H54 (cell line): ENCODE measurements around the gene ARID5B.
A peak's percentile ranks its signal among the peaks of the same experiment; 100 is the strongest.

Experiments used
- DNase-seq: peaks from one replicate; pipeline ENCODE4 v3.0.0; 2011; ENCODE audit warnings: low spot score, mixed read lengths; ENCODE audit not compliant: insufficient read length
- FAIRE-seq: peaks from 3 replicates; lab custom pipeline; 2011; peaks lifted over from hg19 to GRCh38; lab: Jason Lieb, UNC
- POLR2A ChIP-seq: IDR thresholded peaks from 2 replicates; pipeline ENCODE4 v1.6.1; 2011; ENCODE audit warnings: low read depth, mild to moderate bottlenecking, low read length

Gene ARID5B

DNA sequence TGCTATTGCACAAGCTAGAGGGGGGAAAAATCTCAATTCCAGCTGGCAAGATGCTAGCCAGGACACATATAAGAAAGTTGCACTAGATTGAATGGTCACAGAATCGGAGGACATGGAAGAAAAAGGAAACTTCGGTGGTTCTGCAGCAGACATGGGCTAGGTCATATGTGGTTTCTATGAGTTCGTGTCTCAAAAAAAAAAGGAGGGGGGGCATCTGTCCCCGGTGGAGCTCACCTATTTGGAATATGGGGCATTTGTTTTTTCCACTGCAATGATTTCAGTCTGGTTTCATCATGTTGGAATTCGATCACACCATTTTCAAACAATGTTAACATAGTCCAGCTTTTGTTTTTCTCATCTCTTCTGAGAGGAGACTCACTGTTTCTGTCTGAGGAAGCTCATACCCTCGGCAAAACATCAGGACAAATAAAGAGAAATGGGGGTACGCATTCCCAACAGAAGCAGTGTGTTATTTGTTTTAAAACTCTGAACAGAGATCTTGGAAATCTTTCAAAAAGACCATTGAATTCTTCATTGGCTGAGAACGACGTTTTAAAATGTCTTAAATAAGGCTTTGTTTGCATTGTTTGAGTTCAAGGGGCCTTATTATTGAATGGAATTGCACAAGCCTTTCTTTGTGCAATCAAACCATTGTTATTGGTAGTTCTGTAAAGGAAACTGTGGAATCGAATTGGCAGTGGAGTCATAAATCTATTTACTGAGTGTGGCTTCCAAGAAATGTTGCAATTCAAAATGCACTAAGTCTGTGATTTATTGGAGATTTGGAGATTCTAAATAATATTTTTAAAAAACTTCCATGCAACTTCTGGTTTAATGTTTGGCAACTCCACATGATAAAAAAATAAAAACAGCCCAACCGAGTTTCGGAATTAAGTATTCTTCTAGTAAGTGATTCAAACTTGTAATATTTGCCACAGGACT lies 194.0 kb downstream of the ARID5B start:
- DNase-seq (no peak), FAIRE-seq (peak; percentile 64)
- TF ChIP-seq POLR2A, result no peak

DNA sequence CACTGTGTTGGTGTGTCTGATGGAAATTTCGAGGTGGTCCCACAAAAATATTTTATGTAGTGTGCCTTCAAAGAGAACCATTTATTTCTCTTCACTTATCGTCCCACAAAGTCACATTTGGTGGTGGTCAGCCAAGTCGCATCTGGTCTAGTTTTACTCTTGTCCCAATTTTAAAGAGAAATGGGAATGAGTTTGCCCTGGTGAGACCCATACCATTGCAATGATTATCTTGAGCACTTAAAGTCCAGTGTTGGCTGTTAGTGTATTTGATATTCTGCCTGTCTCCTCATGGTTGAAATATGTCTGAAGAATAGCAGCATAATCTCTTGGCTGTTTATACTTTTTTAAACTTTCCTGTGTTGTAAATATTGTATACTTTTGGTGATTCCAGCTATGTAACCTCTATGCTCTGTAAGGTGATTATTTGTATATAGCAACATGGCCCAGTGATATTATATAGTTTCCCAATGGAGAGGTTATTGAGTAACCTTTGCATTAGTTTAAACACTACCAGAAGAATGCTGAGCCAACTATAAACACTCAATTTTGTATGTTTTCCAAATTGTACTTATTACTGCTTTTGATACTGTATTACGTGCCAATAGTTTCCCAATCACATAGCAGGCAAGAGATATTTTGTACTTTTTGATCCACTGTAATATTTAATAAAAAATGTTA lies 194.9 kb downstream of the ARID5B start:
- no peak for TF ChIP-seq POLR2A
- FAIRE-seq (no peak), DNase-seq (no peak)

DNA sequence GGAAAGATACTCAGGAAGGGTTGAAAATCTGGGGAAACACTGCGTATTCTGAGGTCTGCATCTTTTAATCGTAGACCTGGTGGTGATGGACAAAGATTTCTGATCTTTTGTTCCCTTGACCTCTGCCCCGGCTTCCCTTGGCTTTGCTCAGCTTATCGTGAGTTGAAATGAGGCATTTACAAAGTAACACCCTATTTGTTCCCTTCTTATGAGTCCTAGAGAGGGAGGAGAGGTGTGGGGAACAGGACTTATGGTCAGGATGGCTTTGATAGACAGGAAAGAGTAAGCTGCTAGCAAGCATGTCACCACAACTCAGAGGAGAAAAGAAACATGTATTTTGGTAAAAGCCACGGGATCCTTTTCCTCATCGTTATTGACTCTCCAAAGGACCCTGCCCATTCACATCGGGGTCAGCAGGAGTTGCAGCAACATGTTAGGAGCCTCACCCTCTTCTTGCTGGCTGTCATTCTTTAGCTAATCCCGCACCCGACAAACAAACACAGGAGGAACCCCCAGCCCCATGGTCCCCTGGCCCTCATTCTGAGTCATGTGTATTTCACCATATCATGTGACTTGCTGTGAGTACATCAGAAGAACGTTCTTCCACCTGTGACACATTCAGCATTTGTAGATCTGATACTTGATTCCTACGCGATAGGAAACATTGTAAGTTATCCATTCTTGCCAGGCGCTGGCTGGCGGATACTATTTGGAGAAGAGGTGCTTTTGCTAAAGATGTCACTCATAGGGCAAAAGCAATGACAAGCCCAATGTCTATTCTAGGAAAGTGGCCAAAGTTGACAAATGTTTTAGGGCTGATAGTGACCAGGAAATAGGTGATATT lies 197.0 kb downstream of the ARID5B start:
- FAIRE-seq (no peak), DNase-seq (no peak)
- TF ChIP-seq POLR2A, result no peak

DNA sequence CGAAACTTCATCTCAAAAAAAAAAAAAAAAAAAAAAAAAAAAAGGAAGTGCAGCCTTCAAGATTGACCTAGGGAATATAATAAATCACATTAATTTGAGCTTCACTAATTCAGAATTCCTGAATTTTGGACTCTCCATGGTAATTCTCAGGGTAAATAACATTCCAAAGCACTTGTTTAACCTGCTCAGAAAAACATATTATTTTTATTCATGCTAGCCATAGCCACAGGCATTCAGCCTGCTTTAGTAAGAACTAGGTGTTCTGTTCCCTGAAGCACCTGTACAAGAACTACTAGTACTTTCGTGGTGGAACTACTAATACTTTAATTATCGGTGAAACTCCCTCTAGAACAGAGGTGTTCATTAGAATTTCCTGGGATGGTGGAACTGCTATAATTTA lies 197.8 kb downstream of the ARID5B start:
- FAIRE-seq (no peak), DNase-seq (no peak)
- no peak for TF ChIP-seq POLR2A

DNA sequence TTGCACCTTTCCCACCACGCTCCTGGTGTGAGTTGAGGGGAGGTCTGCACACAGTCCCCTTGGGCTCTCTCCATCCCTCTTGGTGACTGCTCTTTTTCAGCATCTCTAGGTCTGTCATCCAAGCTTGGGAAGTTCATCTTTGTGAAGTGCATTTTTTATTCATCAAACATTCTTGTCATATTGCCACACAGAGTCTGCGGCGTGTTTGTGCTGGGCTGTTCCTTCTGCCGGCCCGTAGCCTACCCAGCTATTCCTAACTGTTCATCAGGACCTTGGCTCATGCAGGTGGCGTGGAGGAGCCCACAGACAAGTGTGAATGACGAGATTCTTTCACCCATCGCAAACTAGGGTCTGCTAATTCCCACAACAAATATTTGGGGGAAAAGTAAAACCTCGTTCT lies 202.4 kb downstream of the ARID5B start:
- FAIRE-seq (no peak), DNase-seq (no peak)
- no peak for TF ChIP-seq POLR2A

DNA sequence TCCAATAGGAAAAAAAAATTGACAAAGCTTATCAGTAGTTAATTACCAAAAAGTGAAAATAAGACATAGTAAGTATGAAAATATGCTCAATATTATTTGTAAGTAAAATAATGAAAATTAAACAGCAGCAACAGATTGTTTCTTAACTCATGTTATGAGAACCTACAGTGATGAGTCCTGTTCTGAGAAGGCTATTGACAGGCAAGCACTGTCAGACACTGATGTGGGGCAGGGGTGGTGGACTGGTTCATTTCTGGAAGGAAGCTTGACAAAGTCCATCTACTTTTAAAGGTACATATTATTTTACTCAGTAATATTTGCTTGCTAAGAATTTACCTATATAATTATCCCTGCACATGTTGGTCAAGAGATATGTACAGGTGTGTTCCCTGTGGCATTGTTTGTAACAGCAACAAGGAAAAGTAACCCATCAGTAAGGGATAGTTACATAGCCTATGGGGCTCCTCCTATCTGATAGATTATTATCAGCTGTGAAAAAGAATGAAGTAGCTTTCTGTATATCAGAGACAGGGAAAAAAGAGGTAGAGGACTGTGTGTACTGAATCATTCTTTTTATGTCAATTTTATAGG lies 205.5 kb downstream of the ARID5B start:
- FAIRE-seq (no peak), DNase-seq (no peak)
- no peak for TF ChIP-seq POLR2A

DNA sequence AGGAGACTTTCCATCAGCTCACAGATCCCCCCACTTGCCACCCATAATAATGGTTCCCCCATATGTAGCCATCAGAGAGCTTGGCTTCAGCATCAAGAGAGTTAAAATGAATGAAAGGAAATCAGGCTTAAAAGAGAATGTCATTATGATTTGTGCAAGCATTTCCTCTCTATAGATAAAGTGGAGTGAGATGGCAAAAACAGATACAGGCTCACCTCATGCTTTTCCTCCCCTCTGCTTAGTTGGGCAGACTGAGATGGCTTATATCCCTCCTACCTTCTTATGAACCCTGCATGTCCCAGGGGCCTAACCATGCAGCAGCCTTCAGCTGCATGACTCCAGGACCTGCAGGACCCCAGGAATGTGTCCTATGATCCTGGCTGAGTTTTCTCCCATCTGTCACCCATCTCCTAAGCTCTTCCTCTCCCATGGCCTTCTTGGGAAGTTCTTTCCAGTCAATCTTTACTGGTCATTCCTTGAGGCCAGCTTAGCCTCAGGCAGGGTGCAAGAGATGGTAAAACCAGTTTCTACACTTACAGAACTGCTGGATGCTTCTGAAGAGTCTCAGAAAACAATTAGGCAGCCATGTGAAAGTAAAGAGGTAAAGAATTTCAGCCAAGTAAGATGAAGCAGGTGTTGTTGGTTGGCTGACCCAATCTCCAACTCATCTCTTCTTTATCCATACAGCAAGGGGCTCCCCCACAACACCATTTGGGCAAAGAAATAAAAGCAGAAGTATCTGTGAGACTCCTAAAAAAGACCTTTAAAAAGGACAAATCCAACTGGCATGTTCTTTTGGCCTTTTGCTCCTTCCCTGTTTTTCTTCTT lies 207.5 kb downstream of the ARID5B start:
- no peak for TF ChIP-seq POLR2A
- no peak for FAIRE-seq

DNA sequence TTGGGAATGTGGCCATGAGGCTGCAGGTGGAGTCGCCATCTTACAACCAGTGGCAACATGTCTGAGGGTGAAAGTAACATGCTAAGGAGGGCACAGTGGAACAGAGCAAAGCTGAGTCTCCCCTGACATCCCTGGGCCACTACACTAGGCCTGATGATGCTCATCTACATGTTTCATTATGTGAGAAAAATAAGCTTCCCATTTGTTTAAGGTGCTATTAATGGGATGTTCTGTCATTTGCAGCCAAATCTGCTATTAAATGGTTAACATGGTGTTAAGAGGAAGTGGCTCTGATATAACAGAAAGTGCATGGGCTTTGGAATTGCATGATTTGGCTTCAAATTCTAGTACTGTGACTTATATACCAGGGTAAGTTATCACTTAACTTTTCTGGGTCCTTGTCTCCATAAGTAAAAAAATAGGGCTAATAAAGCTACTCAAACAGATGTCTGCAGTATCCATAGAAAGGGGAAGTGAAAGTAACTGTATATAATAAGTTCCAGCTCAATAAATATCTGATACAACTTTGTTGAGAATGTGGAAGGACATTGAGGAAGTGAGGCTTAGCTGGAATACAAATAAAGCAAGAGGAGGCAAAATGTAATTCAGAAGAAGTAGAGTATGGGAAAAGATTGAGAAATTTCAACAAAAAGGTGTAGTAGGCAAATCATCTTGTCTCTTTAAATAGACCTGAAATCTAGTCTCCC lies 208.2 kb downstream of the ARID5B start:
- no peak for FAIRE-seq
- DNase-seq, result no peak
- no peak for TF ChIP-seq POLR2A

More for the DNA sequence above, 207.5 kb downstream of the ARID5B start:
- no peak for DNase-seq

DNA sequence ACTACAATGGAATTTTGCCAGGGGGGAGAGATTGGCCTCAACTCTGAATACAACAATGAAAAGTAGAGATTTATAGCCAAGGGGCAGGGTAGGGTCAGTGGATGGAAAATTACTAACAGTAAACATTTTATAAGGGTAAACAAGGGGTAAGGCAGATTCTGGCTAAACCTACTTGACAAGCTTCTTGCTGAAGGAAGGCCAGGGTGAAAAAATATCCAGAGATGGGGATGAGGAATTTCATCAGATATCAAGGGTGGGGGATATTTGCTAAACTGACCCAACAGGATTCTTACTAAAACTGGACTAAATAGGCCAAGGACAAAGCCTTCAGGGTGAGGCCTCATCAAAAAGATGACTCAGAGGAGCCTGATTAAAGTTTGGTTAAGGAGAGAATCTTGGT lies 210.8 kb downstream of the ARID5B start:
- DNase-seq, result no peak
- TF ChIP-seq POLR2A, result no peak
- no peak for FAIRE-seq

DNA sequence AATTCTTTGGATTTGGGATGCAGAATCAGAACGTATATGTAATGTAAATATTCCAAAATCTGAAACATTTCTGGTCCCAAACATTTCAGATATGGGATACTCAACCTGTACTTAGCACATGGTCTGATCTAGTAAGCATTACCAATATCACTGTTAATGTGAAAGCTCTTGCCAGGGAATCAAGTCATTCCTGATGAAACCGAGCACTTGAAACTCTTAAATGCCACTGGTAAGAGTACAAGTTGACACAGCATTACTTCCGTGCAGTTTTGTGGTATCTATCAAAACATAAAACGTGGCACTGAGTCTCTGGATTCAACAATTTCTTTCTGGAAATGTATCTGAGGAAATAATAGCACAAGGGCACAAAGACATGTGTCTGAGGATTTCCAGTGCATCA lies 211.5 kb downstream of the ARID5B start:
- FAIRE-seq, result no peak
- no peak for DNase-seq
- TF ChIP-seq POLR2A, result no peak

DNA sequence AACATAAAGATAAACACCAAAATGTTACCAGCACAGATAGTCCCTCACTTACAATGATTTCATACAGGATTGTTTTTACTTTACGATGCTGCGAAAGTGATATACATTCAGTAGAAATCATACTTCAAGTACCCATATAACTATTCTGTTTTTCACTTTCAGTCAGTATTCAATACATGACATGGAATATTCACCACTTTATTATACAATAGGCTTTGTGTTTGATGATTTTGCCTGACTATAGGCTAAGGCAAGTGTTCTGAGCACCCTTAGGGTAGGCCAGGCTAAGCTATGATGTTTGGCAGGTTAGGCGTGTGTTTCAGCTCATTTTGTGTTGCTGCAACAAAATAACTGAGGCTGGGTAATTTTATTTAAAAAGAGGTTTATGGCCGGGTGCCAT lies 212.2 kb downstream of the ARID5B start:
- FAIRE-seq, result no peak
- TF ChIP-seq POLR2A, result no peak
- no peak for DNase-seq

DNA sequence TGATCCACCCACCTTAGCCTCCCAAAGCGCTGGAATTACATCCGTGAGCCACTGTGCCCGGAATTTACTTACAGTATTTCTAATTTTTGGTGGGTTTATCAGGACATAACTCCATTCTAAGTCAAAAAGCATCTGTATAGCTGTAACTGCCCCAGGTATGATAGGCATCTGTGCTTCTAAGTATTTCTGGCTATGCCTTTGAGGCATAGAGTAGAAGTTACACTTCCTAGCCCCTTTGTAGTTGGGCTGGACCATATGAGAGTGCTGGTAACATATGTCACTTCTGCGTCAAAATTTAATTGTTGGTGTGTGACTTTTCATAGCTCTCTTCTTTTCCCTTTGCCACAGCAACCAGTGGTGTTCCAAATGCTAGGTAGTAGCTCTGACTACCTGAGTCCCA lies 213.8 kb downstream of the ARID5B start:
- FAIRE-seq (no peak), DNase-seq (no peak)
- no peak for TF ChIP-seq POLR2A
